Suprapubic skin (tissue), 4 donors: ENCODE measurements around the gene IL17REL.

Source experiments
- EP300 ChIP-seq: sonication (generic); formaldehyde crosslinking; IDR thresholded peaks from one replicate; pipeline ENCODE4 v1.6.1; 2017; ENCODE audit warnings: antibody characterized with exemption
- POLR2A ChIP-seq, 2 donors: fragments of 450-650 bp; IDR thresholded peaks; one replicate each; pipeline ENCODE4 v1.6.1; 2017; ENCODE audit warnings: antibody characterized with exemption in 2 of 2, mild to moderate bottlenecking in 2 of 2, moderate library complexity in 2 of 2
- POLR2AphosphoS5 ChIP-seq, 3 donors: sonication (generic); formaldehyde crosslinking; IDR thresholded peaks; one replicate each; pipeline ENCODE4 v1.6.1; 2017; ENCODE audit warnings: antibody characterized with exemption in 3 of 3
- TF ChIP-seq, protein P1 (sequence below), 2 donors: fragments of 200-600 bp in 1 of 2; fragments of 450-650 bp in 1 of 2; sonication (generic) in 1 of 2; IDR thresholded peaks; one replicate each; pipeline ENCODE4 v1.5.1; 2016 to 2019; ENCODE audit warnings: antibody characterized with exemption in 2 of 2, mild to moderate bottlenecking in 1 of 2, moderate library complexity in 1 of 2

- TF ChIP-seq POLR2A (IDR thresholded peaks at IDR 0.05) (no peak), POLR2AphosphoS5 (IDR thresholded peaks at IDR 0.05) (no peak), EP300 (no peak)
- TF ChIP-seq, protein P1, sequence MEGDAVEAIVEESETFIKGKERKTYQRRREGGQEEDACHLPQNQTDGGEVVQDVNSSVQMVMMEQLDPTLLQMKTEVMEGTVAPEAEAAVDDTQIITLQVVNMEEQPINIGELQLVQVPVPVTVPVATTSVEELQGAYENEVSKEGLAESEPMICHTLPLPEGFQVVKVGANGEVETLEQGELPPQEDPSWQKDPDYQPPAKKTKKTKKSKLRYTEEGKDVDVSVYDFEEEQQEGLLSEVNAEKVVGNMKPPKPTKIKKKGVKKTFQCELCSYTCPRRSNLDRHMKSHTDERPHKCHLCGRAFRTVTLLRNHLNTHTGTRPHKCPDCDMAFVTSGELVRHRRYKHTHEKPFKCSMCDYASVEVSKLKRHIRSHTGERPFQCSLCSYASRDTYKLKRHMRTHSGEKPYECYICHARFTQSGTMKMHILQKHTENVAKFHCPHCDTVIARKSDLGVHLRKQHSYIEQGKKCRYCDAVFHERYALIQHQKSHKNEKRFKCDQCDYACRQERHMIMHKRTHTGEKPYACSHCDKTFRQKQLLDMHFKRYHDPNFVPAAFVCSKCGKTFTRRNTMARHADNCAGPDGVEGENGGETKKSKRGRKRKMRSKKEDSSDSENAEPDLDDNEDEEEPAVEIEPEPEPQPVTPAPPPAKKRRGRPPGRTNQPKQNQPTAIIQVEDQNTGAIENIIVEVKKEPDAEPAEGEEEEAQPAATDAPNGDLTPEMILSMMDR (IDR thresholded peaks at IDR 0.05): no peak
Measured at GRCh38 chr22:49948116-49948957, 64.2 kb downstream of the IL17REL start.
